ENCODE results near the gene OR2J3.

GRCh38 chr6:29092957-29093356, 14.9 kb upstream of the OR2J3 start:
- TF ChIP-seq CTCF (IDR thresholded peaks at IDR 0.05) = no peak
- no peak for TF ChIP-seq POLR2AphosphoS5 (IDR thresholded peaks at IDR 0.05; ENCODE audit: insufficient read depth in 1 of 2, low read depth in 1 of 2)

All from vagina (tissue), 2 donors.